H1 (cell line): ENCODE results near the gene ZDHHC19.

Experiments used
- JUN ChIP-seq: IDR thresholded peaks from 2 replicates; pipeline ENCODE4 v1.6.1; 2011; ENCODE audit warnings: low read depth, mild to moderate bottlenecking, improper control_type of control experiment, low read length
- KDM5A ChIP-seq: fragments of 200-600 bp; IDR thresholded peaks from 2 replicates; pipeline ENCODE4 v1.7.1; 2012; ENCODE audit warnings: mild to moderate bottlenecking, low read length, inconsistent platforms, mixed read lengths
- POLR2A ChIP-seq, 2 experiments: IDR thresholded peaks; 1 replicate in 1 of 2; 2 replicates in 1 of 2; pipeline ENCODE4 v1.6.1; 2011; ENCODE audit warnings: low read depth in 2 of 2, low read length in 2 of 2, mild to moderate bottlenecking in 2 of 2; ENCODE audit errors: control extremely low read depth in 1 of 2
- RAD21 ChIP-seq, 2 experiments: IDR thresholded peaks in 1 of 2; conservative IDR thresholded peaks in 1 of 2; 2 replicates each; pipeline ENCODE4 v1.6.1; 2011; ENCODE audit warnings: low read depth in 2 of 2, low read length in 2 of 2, improper control_type of control experiment in 1 of 2, inconsistent platforms in 1 of 2, mild to moderate bottlenecking in 1 of 2, moderate library complexity in 1 of 2
- RBBP5 ChIP-seq: IDR thresholded peaks from 2 replicates; pipeline ENCODE4 v1.7.1; 2012; ENCODE audit warnings: low read depth, mild to moderate bottlenecking, inconsistent platforms, low read length, moderate library complexity, borderline replicate concordance
- SIN3A ChIP-seq, 2 experiments: IDR thresholded peaks in 1 of 2; conservative IDR thresholded peaks in 1 of 2; 2 replicates each; pipeline ENCODE4 v1.6.1; 2011 to 2012; ENCODE audit warnings: low read length in 2 of 2, improper control_type of control experiment in 1 of 2, low read depth in 1 of 2, mild to moderate bottlenecking in 1 of 2
- TCF12 ChIP-seq: IDR thresholded peaks from 2 replicates; pipeline ENCODE4 v1.6.1; 2011; ENCODE audit warnings: low read depth, mild to moderate bottlenecking, low read length
- ZNF274 ChIP-seq: IDR thresholded peaks from 2 replicates; pipeline ENCODE4 v1.7.0; 2012; ENCODE audit warnings: low read length, borderline replicate concordance; ENCODE audit errors: extremely low read depth
- TF ChIP-seq, protein P1 (sequence below), 3 experiments: IDR thresholded peaks; 1 replicate in 2 of 3; 2 replicates in 1 of 3; pipeline versions ENCODE4 v1.5.1 to v1.6.1; 2011; ENCODE audit warnings: low read length in 3 of 3, mild to moderate bottlenecking in 3 of 3, inconsistent platforms in 2 of 3, low read depth in 1 of 3, moderate library complexity in 1 of 3; ENCODE audit not compliant: insufficient read depth in 1 of 3; ENCODE audit errors: control extremely low read depth in 1 of 3
- TF ChIP-seq, protein P2 (sequence below): IDR thresholded peaks from 2 replicates; pipeline ENCODE4 v1.6.1; 2012; ENCODE audit warnings: low read length, inconsistent platforms

DNA sequence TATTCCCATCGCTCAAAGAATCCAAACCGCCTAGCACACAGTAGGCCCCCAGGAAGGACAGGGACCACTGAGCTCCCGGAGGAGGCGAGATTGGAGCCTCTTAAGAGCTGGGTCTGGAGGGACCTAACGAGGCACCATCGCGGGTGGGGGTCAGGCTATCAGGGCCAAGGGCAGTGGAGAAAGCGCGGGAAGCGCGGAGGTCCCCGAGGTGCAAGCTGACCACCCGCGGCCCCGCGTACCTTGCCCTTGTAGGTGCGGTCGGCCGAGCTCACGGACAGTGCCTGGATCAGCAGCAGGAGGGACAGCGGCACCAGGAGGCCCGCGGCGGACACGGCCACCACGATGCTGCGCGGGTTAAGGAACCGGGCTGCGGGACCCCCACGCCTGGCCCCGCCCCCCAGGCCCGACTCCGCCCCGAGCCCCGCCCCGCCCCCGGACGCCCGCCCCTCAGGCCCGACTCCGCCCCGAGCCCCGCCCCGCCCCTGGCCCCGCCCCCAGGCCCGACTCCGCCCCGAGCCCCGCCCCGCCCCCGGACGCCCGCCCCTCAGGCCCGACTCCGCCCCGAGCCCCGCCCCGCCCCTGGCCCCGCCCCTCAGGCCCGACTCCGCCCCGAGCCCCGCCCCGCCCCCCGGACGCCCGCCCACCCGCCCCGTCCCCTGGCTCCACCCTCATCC, 3.9 kb downstream of the ZDHHC19 start:
- no peak for TF ChIP-seq RAD21 (IDR thresholded peaks at IDR 0.05 in 1 of 2, conservative IDR thresholded peaks at IDR 0.05 in 1 of 2; ENCODE audit: low read depth in 2 of 2, low read length in 2 of 2)
- no peak for TF ChIP-seq POLR2A (IDR thresholded peaks at IDR 0.05; ENCODE audit: control extremely low read depth in 1 of 2, low read depth in 2 of 2, low read length in 2 of 2)
- no peak for TF ChIP-seq JUN
- TF ChIP-seq, protein P1, sequence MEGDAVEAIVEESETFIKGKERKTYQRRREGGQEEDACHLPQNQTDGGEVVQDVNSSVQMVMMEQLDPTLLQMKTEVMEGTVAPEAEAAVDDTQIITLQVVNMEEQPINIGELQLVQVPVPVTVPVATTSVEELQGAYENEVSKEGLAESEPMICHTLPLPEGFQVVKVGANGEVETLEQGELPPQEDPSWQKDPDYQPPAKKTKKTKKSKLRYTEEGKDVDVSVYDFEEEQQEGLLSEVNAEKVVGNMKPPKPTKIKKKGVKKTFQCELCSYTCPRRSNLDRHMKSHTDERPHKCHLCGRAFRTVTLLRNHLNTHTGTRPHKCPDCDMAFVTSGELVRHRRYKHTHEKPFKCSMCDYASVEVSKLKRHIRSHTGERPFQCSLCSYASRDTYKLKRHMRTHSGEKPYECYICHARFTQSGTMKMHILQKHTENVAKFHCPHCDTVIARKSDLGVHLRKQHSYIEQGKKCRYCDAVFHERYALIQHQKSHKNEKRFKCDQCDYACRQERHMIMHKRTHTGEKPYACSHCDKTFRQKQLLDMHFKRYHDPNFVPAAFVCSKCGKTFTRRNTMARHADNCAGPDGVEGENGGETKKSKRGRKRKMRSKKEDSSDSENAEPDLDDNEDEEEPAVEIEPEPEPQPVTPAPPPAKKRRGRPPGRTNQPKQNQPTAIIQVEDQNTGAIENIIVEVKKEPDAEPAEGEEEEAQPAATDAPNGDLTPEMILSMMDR (IDR thresholded peaks at IDR 0.05; ENCODE audit: control extremely low read depth in 1 of 3, insufficient read depth in 1 of 3, low read depth in 1 of 3, low read length in 3 of 3) = no peak
- no peak for TF ChIP-seq KDM5A
- TF ChIP-seq SIN3A (conservative IDR thresholded peaks at IDR 0.05 in 1 of 2, IDR thresholded peaks at IDR 0.05 in 1 of 2; ENCODE audit: low read depth in 1 of 2, low read length in 2 of 2) = no peak
- no peak for TF ChIP-seq ZNF274
- no peak for TF ChIP-seq RBBP5
- TF ChIP-seq, protein P2, sequence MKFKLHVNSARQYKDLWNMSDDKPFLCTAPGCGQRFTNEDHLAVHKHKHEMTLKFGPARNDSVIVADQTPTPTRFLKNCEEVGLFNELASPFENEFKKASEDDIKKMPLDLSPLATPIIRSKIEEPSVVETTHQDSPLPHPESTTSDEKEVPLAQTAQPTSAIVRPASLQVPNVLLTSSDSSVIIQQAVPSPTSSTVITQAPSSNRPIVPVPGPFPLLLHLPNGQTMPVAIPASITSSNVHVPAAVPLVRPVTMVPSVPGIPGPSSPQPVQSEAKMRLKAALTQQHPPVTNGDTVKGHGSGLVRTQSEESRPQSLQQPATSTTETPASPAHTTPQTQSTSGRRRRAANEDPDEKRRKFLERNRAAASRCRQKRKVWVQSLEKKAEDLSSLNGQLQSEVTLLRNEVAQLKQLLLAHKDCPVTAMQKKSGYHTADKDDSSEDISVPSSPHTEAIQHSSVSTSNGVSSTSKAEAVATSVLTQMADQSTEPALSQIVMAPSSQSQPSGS = no peak
- no peak for TF ChIP-seq TCF12
